ENCODE data around the gene MMP8. TPM values are rescaled to one million over a fixed set of nuclear protein-coding genes. Genes with fewer than 3 reads are reported as not detected.
A peak's percentile ranks its signal among the peaks of the same experiment; 100 is the strongest.

The MMP8 gene
- total and polyA plus RNA-seq, 5 donors from 2014 or later, result not detected

- Mint-ChIP-seq H3K27me3 (no peaks in the 10 kb centered on the region), H3K9me3 (peaks cover 0 to 2% (median 0%) of the 10 kb centered on the region in 7 donors), H3K36me3 (no peaks in the 10 kb centered on the region), H3K4me1 (no peaks in the 10 kb centered on the region), H3K27ac (no peak overlapping the region), H3K4me3 (no peak overlapping the region)
- no peaks in the 10 kb centered on the region for H3K9me3 ChIP-seq (ENCODE audit: control insufficient read depth in 2 of 2, low read length in 2 of 2)
- no peak for DNase-seq
- no peaks in the 10 kb centered on the region for H3K36me3 ChIP-seq (ENCODE audit: control insufficient read depth, insufficient read depth, low read length)
- ATAC-seq (ENCODE audit: low read depth in 2 of 2), result peak in 1 of 2 donors; percentile 12
- peaks cover 2% of the 10 kb centered on the region for H3K27me3 ChIP-seq (ENCODE audit: control insufficient read depth, insufficient read depth, low read length)
- H3K27ac ChIP-seq (ENCODE audit: insufficient read depth, low read length, poor library complexity, severe bottlenecking), result no peak overlapping the region
- no peak overlapping the region for H3K4me3 ChIP-seq (ENCODE audit: low read depth, low read length)
- no peaks in the 10 kb centered on the region for H3K4me1 ChIP-seq (ENCODE audit: control insufficient read depth, insufficient read depth, low read length, poor library complexity, severe bottlenecking)
These were observed 20.8 kb downstream of the MMP8 start for GRCh38 chr11:102703826-102704493.

GRCh38 chr11:102695201-102695600 is 29.6 kb downstream of the MMP8 start:
- no peak for DNase-seq
- Mint-ChIP-seq H3K9me3 (no peaks in the 10 kb centered on the region), H3K27ac (no peak overlapping the region), H3K36me3 (no peaks in the 10 kb centered on the region), H3K4me3 (no peak overlapping the region), H3K4me1 (no peaks in the 10 kb centered on the region), H3K27me3 (peaks cover 4% of the 10 kb centered on the region)
- no peaks in the 10 kb centered on the region for H3K9me3 ChIP-seq (ENCODE audit: control insufficient read depth in 2 of 2, low read length in 2 of 2)
- peaks cover 3% of the 10 kb centered on the region for H3K27me3 ChIP-seq (ENCODE audit: control insufficient read depth, insufficient read depth, low read length)
- ATAC-seq (ENCODE audit: low read depth in 2 of 2), result no peak
- H3K4me3 ChIP-seq (ENCODE audit: low read depth, low read length), result no peak overlapping the region
- H3K4me1 ChIP-seq (ENCODE audit: control insufficient read depth, insufficient read depth, low read length, poor library complexity, severe bottlenecking), result no peaks in the 10 kb centered on the region
- no peaks in the 10 kb centered on the region for H3K36me3 ChIP-seq (ENCODE audit: control insufficient read depth, insufficient read depth, low read length)
- no peak overlapping the region for H3K27ac ChIP-seq (ENCODE audit: insufficient read depth, low read length, poor library complexity, severe bottlenecking)

GRCh38 chr11:102685754-102686153 is 39.0 kb downstream of the MMP8 start:
- no peak overlapping the region for H3K27ac ChIP-seq (ENCODE audit: insufficient read depth, low read length, poor library complexity, severe bottlenecking)
- no peaks in the 10 kb centered on the region for H3K9me3 ChIP-seq (ENCODE audit: control insufficient read depth in 2 of 2, low read length in 2 of 2)
- no peaks in the 10 kb centered on the region for H3K36me3 ChIP-seq (ENCODE audit: control insufficient read depth, insufficient read depth, low read length)
- ATAC-seq (ENCODE audit: low read depth in 2 of 2), result no peak
- H3K4me1 ChIP-seq (ENCODE audit: control insufficient read depth, insufficient read depth, low read length, poor library complexity, severe bottlenecking), result no peaks in the 10 kb centered on the region
- H3K4me3 ChIP-seq (ENCODE audit: low read depth, low read length), result no peak overlapping the region
- Mint-ChIP-seq H3K4me1 (no peaks in the 10 kb centered on the region), H3K4me3 (no peak overlapping the region), H3K27ac (no peak overlapping the region), H3K27me3 (peaks cover 10% of the 10 kb centered on the region), H3K9me3 (no peaks in the 10 kb centered on the region), H3K36me3 (no peaks in the 10 kb centered on the region)
- peaks cover 3% of the 10 kb centered on the region for H3K27me3 ChIP-seq (ENCODE audit: control insufficient read depth, insufficient read depth, low read length)
- no peak for DNase-seq

GRCh38 chr11:102685338-102685737 is 39.4 kb downstream of the MMP8 start:
- DNase-seq, result no peak
- no peaks in the 10 kb centered on the region for H3K4me1 Mint-ChIP-seq
- H3K4me3 ChIP-seq (ENCODE audit: low read depth, low read length), result no peak overlapping the region
- no peaks in the 10 kb centered on the region for H3K36me3 Mint-ChIP-seq
- no peak overlapping the region for H3K4me3 Mint-ChIP-seq
- H3K27me3 ChIP-seq (ENCODE audit: control insufficient read depth, insufficient read depth, low read length), result peaks cover 3% of the 10 kb centered on the region
- no peak for ATAC-seq (ENCODE audit: low read depth in 2 of 2)
- no peak overlapping the region for H3K27ac ChIP-seq (ENCODE audit: insufficient read depth, low read length, poor library complexity, severe bottlenecking)
- H3K36me3 ChIP-seq (ENCODE audit: control insufficient read depth, insufficient read depth, low read length), result no peaks in the 10 kb centered on the region
- H3K27ac Mint-ChIP-seq, result no peak overlapping the region
- no peaks in the 10 kb centered on the region for H3K9me3 Mint-ChIP-seq
- H3K4me1 ChIP-seq (ENCODE audit: control insufficient read depth, insufficient read depth, low read length, poor library complexity, severe bottlenecking), result no peaks in the 10 kb centered on the region
- H3K9me3 ChIP-seq (ENCODE audit: control insufficient read depth in 2 of 2, low read length in 2 of 2), result no peaks in the 10 kb centered on the region
- peaks cover 10% of the 10 kb centered on the region for H3K27me3 Mint-ChIP-seq

- H3K27me3 Mint-ChIP-seq, result peaks cover 23% of the 10 kb centered on the region
- no peaks in the 10 kb centered on the region for H3K4me1 Mint-ChIP-seq
- no peaks in the 10 kb centered on the region for H3K36me3 Mint-ChIP-seq
- H3K27ac ChIP-seq (ENCODE audit: insufficient read depth, low read length, poor library complexity, severe bottlenecking), result no peak overlapping the region
- peaks cover 3% of the 10 kb centered on the region for H3K27me3 ChIP-seq (ENCODE audit: control insufficient read depth, insufficient read depth, low read length)
- no peak overlapping the region for H3K4me3 Mint-ChIP-seq
- no peak overlapping the region for H3K27ac Mint-ChIP-seq
- ATAC-seq (ENCODE audit: low read depth in 2 of 2) (no peak), DNase-seq (no peak)
- H3K4me3 ChIP-seq (ENCODE audit: low read depth, low read length), result no peak overlapping the region
- no peaks in the 10 kb centered on the region for H3K9me3 ChIP-seq (ENCODE audit: control insufficient read depth in 2 of 2, low read length in 2 of 2)
- H3K9me3 Mint-ChIP-seq, result no peaks in the 10 kb centered on the region
- H3K4me1 ChIP-seq (ENCODE audit: control insufficient read depth, insufficient read depth, low read length, poor library complexity, severe bottlenecking), result no peaks in the 10 kb centered on the region
- H3K36me3 ChIP-seq (ENCODE audit: control insufficient read depth, insufficient read depth, low read length), result no peaks in the 10 kb centered on the region
These were observed 41.5 kb downstream of the MMP8 start for GRCh38 chr11:102683277-102683676.

- H3K27me3 ChIP-seq (ENCODE audit: control insufficient read depth, insufficient read depth, low read length), result peaks cover 3% of the 10 kb centered on the region
- no peaks in the 10 kb centered on the region for H3K4me1 ChIP-seq (ENCODE audit: control insufficient read depth, insufficient read depth, low read length, poor library complexity, severe bottlenecking)
- no peak for ATAC-seq (ENCODE audit: low read depth in 2 of 2)
- H3K4me3 ChIP-seq (ENCODE audit: low read depth, low read length), result no peak overlapping the region
- Mint-ChIP-seq H3K27ac (no peak overlapping the region), H3K9me3 (peaks cover 0 to 2% (median 0%) of the 10 kb centered on the region in 7 donors), H3K36me3 (no peaks in the 10 kb centered on the region), H3K4me1 (no peaks in the 10 kb centered on the region), H3K4me3 (no peak overlapping the region), H3K27me3 (peaks cover 30% of the 10 kb centered on the region)
- DNase-seq, result no peak
- no peak overlapping the region for H3K27ac ChIP-seq (ENCODE audit: insufficient read depth, low read length, poor library complexity, severe bottlenecking)
- H3K9me3 ChIP-seq (ENCODE audit: control insufficient read depth in 2 of 2, low read length in 2 of 2), result no peaks in the 10 kb centered on the region
- H3K36me3 ChIP-seq (ENCODE audit: control insufficient read depth, insufficient read depth, low read length), result no peaks in the 10 kb centered on the region
These were observed 43.8 kb downstream of the MMP8 start for GRCh38 chr11:102680945-102681344.

- Histone ChIP-seq H3K27me3 (ENCODE audit: control insufficient read depth, insufficient read depth, low read length) (peaks cover 3% of the 10 kb centered on the region), H3K36me3 (ENCODE audit: control insufficient read depth, insufficient read depth, low read length) (no peaks in the 10 kb centered on the region), H3K27ac (ENCODE audit: insufficient read depth, low read length, poor library complexity, severe bottlenecking) (no peak overlapping the region), H3K4me1 (ENCODE audit: control insufficient read depth, insufficient read depth, low read length, poor library complexity, severe bottlenecking) (no peaks in the 10 kb centered on the region), H3K4me3 (ENCODE audit: low read depth, low read length) (no peak overlapping the region), H3K9me3 (ENCODE audit: control insufficient read depth in 2 of 2, low read length in 2 of 2) (no peaks in the 10 kb centered on the region)
- Mint-ChIP-seq H3K9me3 (peaks cover 0 to 3% (median 0%) of the 10 kb centered on the region in 7 donors), H3K27ac (no peak overlapping the region), H3K4me3 (no peak overlapping the region), H3K4me1 (no peaks in the 10 kb centered on the region), H3K36me3 (no peaks in the 10 kb centered on the region), H3K27me3 (peaks cover 33% of the 10 kb centered on the region)
- DNase-seq, result no peak
- no peak for ATAC-seq (ENCODE audit: low read depth in 2 of 2)
These were observed 46.7 kb downstream of the MMP8 start for GRCh38 chr11:102678022-102678421.

- no peak overlapping the region for H3K27ac ChIP-seq (ENCODE audit: insufficient read depth, low read length, poor library complexity, severe bottlenecking)
- no peaks in the 10 kb centered on the region for H3K4me1 ChIP-seq (ENCODE audit: control insufficient read depth, insufficient read depth, low read length, poor library complexity, severe bottlenecking)
- H3K9me3 ChIP-seq (ENCODE audit: control insufficient read depth in 2 of 2, low read length in 2 of 2), result no peaks in the 10 kb centered on the region
- no peak overlapping the region for H3K4me3 Mint-ChIP-seq
- H3K27ac Mint-ChIP-seq, result no peak overlapping the region
- no peaks in the 10 kb centered on the region for H3K36me3 Mint-ChIP-seq
- no peaks in the 10 kb centered on the region for H3K4me1 Mint-ChIP-seq
- H3K4me3 ChIP-seq (ENCODE audit: low read depth, low read length), result no peak overlapping the region
- peaks cover 28% of the 10 kb centered on the region for H3K27me3 Mint-ChIP-seq
- DNase-seq (no peak), ATAC-seq (ENCODE audit: low read depth in 2 of 2) (no peak)
- peaks cover 2% of the 10 kb centered on the region for H3K27me3 ChIP-seq (ENCODE audit: control insufficient read depth, insufficient read depth, low read length)
- H3K9me3 Mint-ChIP-seq, result peaks cover 0 to 3% (median 0%) of the 10 kb centered on the region in 7 donors
- no peaks in the 10 kb centered on the region for H3K36me3 ChIP-seq (ENCODE audit: control insufficient read depth, insufficient read depth, low read length)
These were observed 48.7 kb downstream of the MMP8 start for GRCh38 chr11:102676084-102676483.
